Stomach (tissue), 9 donors: Measurements from ENCODE around the gene TNF. TPM values are rescaled to one million over a fixed set of nuclear protein-coding genes. Genes with fewer than 3 reads are reported as not detected.

Experiments used
- DNase-seq, 2 donors: peaks; one replicate each; pipeline versions ENCODE4 v3.0.0 to v3.0.0-alpha.2; 2013 to 2019
- H3K27ac ChIP-seq, 5 donors: fragments of 200-600 bp in 4 of 5; sonication (generic) in 4 of 5; one replicate each; pipeline ENCODE4 v1.5.1; 2013 to 2019; ENCODE audit warnings: mild to moderate bottlenecking in 1 of 5, moderate library complexity in 1 of 5
- H3K27me3 ChIP-seq, 3 donors: fragments of 200-600 bp; sonication (generic); one replicate each; pipeline ENCODE4 v1.5.1; 2017 to 2019; ENCODE audit warnings: mixed run types in 1 of 3
- H3K36me3 ChIP-seq, 4 donors: fragments of 200-600 bp; sonication (generic); 1 replicate in 3 of 4; 2 replicates in 1 of 4; pipeline ENCODE4 v1.5.1; 2016 to 2019
- H3K4me1 ChIP-seq, 4 donors: fragments of 200-600 bp; sonication (generic); one replicate each; pipeline ENCODE4 v1.5.1; 2016 to 2019
- H3K4me3 ChIP-seq, 4 donors: fragments of 200-600 bp; sonication (generic) in 3 of 4; one replicate each; pipeline ENCODE4 v1.5.1; 2016 to 2019; ENCODE audit warnings: mild to moderate bottlenecking in 1 of 4
- H3K9me3 ChIP-seq, 4 donors: fragments of 200-600 bp; sonication (generic); one replicate each; pipeline ENCODE4 v1.5.1; 2016 to 2019
- EP300 ChIP-seq: sonication (generic); formaldehyde crosslinking; IDR thresholded peaks from one replicate; pipeline ENCODE4 v1.6.1; 2017; ENCODE audit warnings: antibody characterized with exemption
- POLR2A ChIP-seq, 4 donors: fragments of 450-650 bp; IDR thresholded peaks; one replicate each; pipeline ENCODE4 v1.6.1; 2016; ENCODE audit warnings: antibody characterized with exemption in 4 of 4, control low read depth in 2 of 4, mild to moderate bottlenecking in 1 of 4, moderate library complexity in 1 of 4
- POLR2AphosphoS5 ChIP-seq, 3 donors: sonication (generic); formaldehyde crosslinking; IDR thresholded peaks; one replicate each; pipeline ENCODE4 v1.6.1; 2016; ENCODE audit warnings: antibody characterized with exemption in 3 of 3
- WGBS, 5 donors: extraction: QIAGEN DNeasy Blood & Tissue Kit in 3 of 5; methylation state at CpG; one replicate each; pipeline versions ENCODE4 v1.1.5 to v1.1.7; 2013 to 2018; 5-methylcytosine and 5-hydroxymethylcytosine counted together
- intact Hi-C: fragments of 100-400 bp; cut with DNase I; formaldehyde crosslinking; loops from one replicate; pipeline ENCODE4 v1.15.1; 2023; ENCODE audit warnings: low total_unique reads
- polyA plus RNA-seq, 3 donors: library from polyadenylated mRNA; stranded (reverse); fragments of 200-250 nt; gene quantifications; one replicate each; pipeline ENCODE4 v1.2.3, GENCODE V29; 2013
- total RNA-seq, 5 donors: library from RNA; depleted of rRNA; stranded (reverse); fragments of >200 nt; gene quantifications; one replicate each; pipeline versions ENCODE4 v1.1.0 to v1.2.3, GENCODE V29; 2014 to 2016
- TF ChIP-seq, protein P1 (sequence below), 7 experiments: fragments of 450-650 bp in 4 of 7; fragments of 200-600 bp in 3 of 7; sonication (generic) in 3 of 7; IDR thresholded peaks; one replicate each; pipeline ENCODE4 v1.5.1; 2016 to 2019; ENCODE audit warnings: antibody characterized with exemption in 7 of 7, control low read depth in 2 of 7, mild to moderate bottlenecking in 1 of 7
- donor health status: healthy with polysubstance abuse.
- donor health status: Bipolar disorder and iron deficiency.
- donor health status: healthy.

The TNF gene
- total and polyA plus RNA-seq, 8 donors, result 0.28 to 0.58 (median 0.31) TPM; not detected in 5

DNA sequence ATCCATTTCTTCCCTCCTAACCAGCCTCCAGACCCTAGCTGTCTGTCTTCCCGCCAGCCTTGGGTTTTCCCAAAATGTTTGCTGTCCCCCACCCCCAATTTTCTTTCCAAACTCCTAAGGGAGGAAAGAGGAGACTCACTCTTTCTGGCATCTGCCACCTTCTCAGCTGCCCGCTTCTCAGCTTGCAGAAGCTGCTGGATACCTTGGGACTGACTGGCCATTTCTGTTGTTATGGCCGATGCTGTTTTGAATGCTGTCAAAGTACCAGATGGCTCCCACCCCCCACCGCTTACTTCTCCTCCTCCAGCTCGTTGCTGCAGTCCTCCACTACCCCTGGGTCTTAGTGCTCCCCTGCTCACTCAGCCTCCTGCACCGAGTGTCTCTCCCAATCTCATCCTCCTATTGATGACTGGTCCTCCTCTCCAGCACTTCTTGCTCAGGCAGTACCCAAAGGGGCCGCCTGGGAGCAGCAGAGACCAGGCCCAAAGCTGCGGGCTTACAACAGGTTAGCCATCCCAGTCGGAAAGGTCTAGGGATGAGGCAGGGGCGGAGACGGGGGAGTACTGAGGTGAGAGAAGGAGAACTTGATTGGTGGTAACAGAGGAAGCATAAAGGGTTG, 28.9 kb upstream of the TNF start, which contains the start of gene ATP6V1G2:
ATP6V1G2 (minus strand) TSS at position 270 of the 619 bp plus-strand sequence; CDS start at position 221, 49 bp downstream.
- H3K36me3 ChIP-seq, result peaks cover 0 to 27% (median 25%) of the 10 kb centered on the region in 4 donors
- H3K4me3 ChIP-seq, result peak within 1 kb of the TSS; percentile 43 to 54 (median 50)
- peak within 1 kb of the TSS; percentile 86 to 89 (median 87) for H3K27ac ChIP-seq
- H3K9me3 ChIP-seq, result no peaks in the 10 kb centered on the region
- TF ChIP-seq POLR2AphosphoS5 (IDR thresholded peaks at IDR 0.05), result peak in 1 of 3 donors; percentile 65
- TF ChIP-seq, protein P1, sequence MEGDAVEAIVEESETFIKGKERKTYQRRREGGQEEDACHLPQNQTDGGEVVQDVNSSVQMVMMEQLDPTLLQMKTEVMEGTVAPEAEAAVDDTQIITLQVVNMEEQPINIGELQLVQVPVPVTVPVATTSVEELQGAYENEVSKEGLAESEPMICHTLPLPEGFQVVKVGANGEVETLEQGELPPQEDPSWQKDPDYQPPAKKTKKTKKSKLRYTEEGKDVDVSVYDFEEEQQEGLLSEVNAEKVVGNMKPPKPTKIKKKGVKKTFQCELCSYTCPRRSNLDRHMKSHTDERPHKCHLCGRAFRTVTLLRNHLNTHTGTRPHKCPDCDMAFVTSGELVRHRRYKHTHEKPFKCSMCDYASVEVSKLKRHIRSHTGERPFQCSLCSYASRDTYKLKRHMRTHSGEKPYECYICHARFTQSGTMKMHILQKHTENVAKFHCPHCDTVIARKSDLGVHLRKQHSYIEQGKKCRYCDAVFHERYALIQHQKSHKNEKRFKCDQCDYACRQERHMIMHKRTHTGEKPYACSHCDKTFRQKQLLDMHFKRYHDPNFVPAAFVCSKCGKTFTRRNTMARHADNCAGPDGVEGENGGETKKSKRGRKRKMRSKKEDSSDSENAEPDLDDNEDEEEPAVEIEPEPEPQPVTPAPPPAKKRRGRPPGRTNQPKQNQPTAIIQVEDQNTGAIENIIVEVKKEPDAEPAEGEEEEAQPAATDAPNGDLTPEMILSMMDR (IDR thresholded peaks at IDR 0.05), result peak in 6 of 7 experiments; percentile 50 to 99 (median 98)
- TF ChIP-seq EP300, result no peak
- intact Hi-C loops, result loop anchor here (5.0 kb wide), 1 partner anchor 56 kb away; no protein-coding TSS in a partner anchor
- H3K4me1 ChIP-seq, result peaks cover 13 to 48% (median 36%) of the 10 kb centered on the region in 4 donors
- peak; percentile 89 to 96 for DNase-seq
- WGBS, 5 donors, result 7 to 9% (median 8%) methylated on average over 11 of the region's 11 CpGs
- H3K27me3 ChIP-seq, result no peaks in the 10 kb centered on the region

DNA sequence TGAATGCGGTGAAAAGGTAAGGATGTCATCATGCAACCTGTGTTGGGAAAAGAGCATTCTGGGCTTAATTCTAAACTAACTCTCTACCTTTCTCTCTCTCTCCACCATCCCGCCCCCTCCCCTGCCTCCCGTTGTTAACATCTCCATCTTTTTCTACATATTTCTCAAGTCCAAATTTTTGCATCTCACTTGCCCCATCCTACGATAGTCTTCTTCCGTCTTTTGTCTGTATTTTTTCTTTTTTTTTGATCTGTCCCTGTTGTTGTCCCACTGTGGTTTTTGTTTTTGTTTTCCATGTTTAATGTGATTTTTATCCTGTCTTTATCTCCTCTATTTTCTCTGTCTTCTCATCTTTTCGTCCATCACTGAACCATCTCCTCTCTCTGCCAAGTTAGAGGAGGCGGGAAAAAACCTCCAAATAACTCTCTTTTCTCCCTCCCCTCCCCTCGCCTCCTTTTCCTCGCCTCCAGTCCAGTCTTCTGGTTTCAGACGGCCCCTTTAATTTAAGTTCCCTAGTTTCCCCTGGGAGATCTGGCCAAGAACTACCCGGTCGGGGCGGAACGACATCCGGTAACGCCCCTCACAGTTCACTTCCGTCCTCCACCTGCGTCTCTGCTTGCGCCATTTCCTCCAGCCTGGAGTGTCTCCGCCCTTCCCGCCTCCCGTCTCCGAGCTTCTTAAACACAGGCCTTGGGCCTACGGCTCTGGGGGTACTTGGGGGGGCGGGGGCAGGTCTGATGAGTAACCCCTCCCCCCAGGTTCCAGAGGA, 28.2 kb upstream of the TNF start, which contains the start of gene NFKBIL1:
NFKBIL1 (plus strand) TSS at position 651 of the 769 bp plus-strand sequence; CDS start at position 738, 87 bp downstream.
- peaks cover 13 to 50% (median 38%) of the 10 kb centered on the region in 4 donors for H3K4me1 ChIP-seq
- H3K27me3 ChIP-seq, result no peaks in the 10 kb centered on the region
- H3K36me3 ChIP-seq, result peaks cover 0 to 34% (median 31%) of the 10 kb centered on the region in 4 donors
- H3K4me3 ChIP-seq, result peak within 1 kb of the TSS; percentile 43 to 54 (median 50)
- intact Hi-C loops, result loop anchor here (5.0 kb wide), 1 partner anchor 55 kb away; no protein-coding TSS in a partner anchor
- DNase-seq, result peak; percentile 95 to 99
- H3K9me3 ChIP-seq, result no peaks in the 10 kb centered on the region
- TF ChIP-seq, protein P1 (IDR thresholded peaks at IDR 0.05), result peak in 1 of 7 experiments; percentile 21
- TF ChIP-seq POLR2AphosphoS5 (IDR thresholded peaks at IDR 0.05) (peak; percentile 81 to 94 (median 83)), EP300 (no peak)
- WGBS, 5 donors, result 0 to 1% (median 0%) methylated on average over 25 of the region's 25 CpGs
- peak within 1 kb of the TSS; percentile 86 to 89 (median 87) for H3K27ac ChIP-seq

DNA sequence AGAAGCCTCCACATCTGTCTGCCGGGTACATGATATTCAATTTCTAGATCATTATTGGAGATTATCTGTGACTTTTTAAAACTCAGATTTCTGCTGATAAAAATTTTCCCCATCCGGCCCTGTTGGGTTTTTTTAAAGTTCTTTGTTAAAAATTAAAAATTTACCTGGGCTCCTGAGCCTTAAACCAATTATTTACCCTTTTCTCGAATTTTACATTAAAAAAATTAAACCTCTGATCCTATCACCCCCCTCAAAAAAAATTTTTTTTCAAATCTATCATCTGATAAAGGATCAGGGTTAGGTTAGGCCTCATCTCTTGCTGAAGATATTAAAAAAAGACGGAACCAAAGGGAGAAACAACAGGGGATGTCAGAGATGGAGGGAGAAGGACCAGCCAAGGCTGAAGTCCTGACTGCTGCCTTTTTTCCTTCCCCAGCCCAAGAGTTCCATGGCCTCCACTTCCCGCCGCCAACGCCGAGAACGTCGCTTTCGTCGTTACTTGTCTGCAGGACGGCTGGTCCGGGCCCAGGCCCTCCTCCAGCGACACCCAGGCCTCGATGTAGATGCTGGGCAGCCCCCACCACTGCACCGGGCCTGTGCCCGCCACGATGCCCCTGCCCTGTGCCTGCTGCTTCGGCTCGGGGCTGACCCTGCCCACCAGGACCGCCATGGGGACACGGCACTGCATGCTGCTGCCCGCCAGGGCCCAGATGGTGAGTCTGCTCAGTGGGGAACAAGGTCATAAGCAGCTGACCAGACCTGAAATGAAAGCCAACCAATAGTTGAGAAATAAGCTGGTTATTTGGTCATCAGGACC, 27.4 kb upstream of the TNF start:
- Histone ChIP-seq H3K27ac (peak overlapping the region; percentile 86 to 89 (median 87)), H3K9me3 (no peaks in the 10 kb centered on the region), H3K4me3 (peak overlapping the region; percentile 43 to 54 (median 50)), H3K4me1 (peaks cover 9 to 50% (median 32%) of the 10 kb centered on the region in 4 donors), H3K36me3 (peaks cover 0 to 40% (median 34%) of the 10 kb centered on the region in 4 donors), H3K27me3 (no peaks in the 10 kb centered on the region)
- 73 to 78% (median 74%) methylated on average over 24 of the region's 24 CpGs for WGBS, 5 donors
- DNase-seq, result peak in 1 of 2 donors; percentile 31
- intact Hi-C loops, result loop anchor here (5.0 kb wide), 1 partner anchor 54 kb away; no protein-coding TSS in a partner anchor
- TF ChIP-seq POLR2A (IDR thresholded peaks at IDR 0.05) (no peak), EP300 (no peak), POLR2AphosphoS5 (IDR thresholded peaks at IDR 0.05) (no peak)
- TF ChIP-seq, protein P1 (IDR thresholded peaks at IDR 0.05), result no peak
